SU-DHL-6 (cell line): ENCODE data around the gene SDF2L1.

ENCODE experiments used
- H2AFZ ChIP-seq: fragments of 200-600 bp; sonication (generic); 2 replicates; pipeline ENCODE4 v1.6.1; 2014; ENCODE audit warnings: low read depth, mild to moderate bottlenecking, moderate library complexity, mixed read lengths, antibody characterized with exemption, low read length; ENCODE audit not compliant: severe bottlenecking
- H3F3A ChIP-seq: fragments of 200-600 bp; shearing (Covaris generic); 2 replicates; pipeline ENCODE4 v1.6.0; 2016; ENCODE audit warnings: antibody characterized with exemption, mild to moderate bottlenecking; ENCODE audit not compliant: insufficient read depth
- H3K27ac ChIP-seq: fragments of 200-600 bp; sonication (generic); 2 replicates; pipeline ENCODE4 v1.5.1; 2016; ENCODE audit warnings: low read depth, mild to moderate bottlenecking, low read length, moderate library complexity, mixed read lengths
- H3K27me3 ChIP-seq: fragments of 200-600 bp; sonication (generic), shearing (Covaris generic); 2 replicates; pipeline ENCODE4 v1.6.0; 2014; ENCODE audit warnings: mild to moderate bottlenecking, low read length
- H3K36me3 ChIP-seq: fragments of 200-600 bp; sonication (generic); 2 replicates; pipeline ENCODE4 v1.6.1; 2014; ENCODE audit warnings: mild to moderate bottlenecking, low read length, mixed read lengths
- H3K4me2 ChIP-seq: fragments of 300-600, 200-600 bp; shearing (Covaris generic), sonication (generic); 2 replicates; pipeline ENCODE4 v1.6.0; 2014; ENCODE audit warnings: low read length, low read depth, mild to moderate bottlenecking; ENCODE audit not compliant: poor library complexity, severe bottlenecking
- H3K4me3 ChIP-seq: fragments of 200-600 bp; sonication (generic); 2 replicates; pipeline ENCODE4 v1.5.1; 2014; ENCODE audit warnings: antibody characterized with exemption, low read length, mild to moderate bottlenecking, mixed read lengths; ENCODE audit not compliant: insufficient read depth, poor library complexity, severe bottlenecking
- H3K79me2 ChIP-seq: fragments of 200-600 bp; sonication (generic); 2 replicates; pipeline ENCODE4 v1.6.1; 2014; ENCODE audit warnings: mild to moderate bottlenecking, low read length, moderate library complexity; ENCODE audit not compliant: insufficient read depth
- H3K9ac ChIP-seq: fragments of 200-600 bp; sonication (generic); 2 replicates; pipeline ENCODE4 v1.7.0; 2014; ENCODE audit warnings: mild to moderate bottlenecking, low read length
- H3K9me2 ChIP-seq: fragments of 200-600 bp; sonication (generic); replicated peaks from 2 replicates; pipeline ENCODE4 v1.6.1; 2014; ENCODE audit warnings: low read length; ENCODE audit not compliant: insufficient read depth
- H3K9me3 ChIP-seq: fragments of 200-600 bp; sonication (generic); 2 replicates; pipeline ENCODE4 v1.6.1; 2014; ENCODE audit warnings: low read length, mixed read lengths; ENCODE audit not compliant: insufficient read depth
- H4K20me1 ChIP-seq: fragments of 200-600 bp; sonication (generic); 2 replicates; pipeline ENCODE4 v1.6.1; 2014; ENCODE audit warnings: low read depth, mild to moderate bottlenecking, antibody characterized with exemption, low read length, moderate library complexity, mixed read lengths
- CTCF ChIP-seq: fragments of 200-600 bp; sonication (generic); IDR thresholded peaks from one replicate; pipeline ENCODE4 v1.5.1; 2017; ENCODE audit warnings: antibody characterized with exemption, mild to moderate bottlenecking, low read length, moderate library complexity; ENCODE audit not compliant: insufficient read depth, poor library complexity, severe bottlenecking
- EZH2phosphoT487 ChIP-seq: fragments of 200-600 bp; sonication (generic), shearing (Covaris generic); conservative IDR thresholded peaks from 2 replicates; pipeline ENCODE4 v1.6.1; 2018; ENCODE audit warnings: mild to moderate bottlenecking, antibody characterized with exemption, low read length, moderate library complexity, mixed read lengths

The SDF2L1 gene

GRCh38 chr22:21646608-21647590 is 4.8 kb downstream of the SDF2L1 start:
- peaks cover 6% of the 10 kb centered on the region; the same call in 1 of the 2 replicates for H3K79me2 ChIP-seq
- TF ChIP-seq EZH2phosphoT487 (no peak), CTCF (peak; percentile 37)
- no peak overlapping the region for H2AFZ ChIP-seq

GRCh38 chr22:21650280-21650679 is 8.2 kb downstream of the SDF2L1 start:
- TF ChIP-seq EZH2phosphoT487 = no peak
- TF ChIP-seq CTCF = no peak
- H3K27ac ChIP-seq = no peak overlapping the region
- H2AFZ ChIP-seq = no peak overlapping the region
- no peaks in the 10 kb centered on the region for H3K9me3 ChIP-seq
- H3K27me3 ChIP-seq = no peaks in the 10 kb centered on the region
- H4K20me1 ChIP-seq = no peaks in the 10 kb centered on the region
- H3K36me3 ChIP-seq = no peaks in the 10 kb centered on the region
- H3K4me2 ChIP-seq = no peak overlapping the region
- 0 out of 2 replicates have a peak, but pooled peaks cover 4% of the 10 kb centered on the region for H3F3A ChIP-seq
- H3K4me3 ChIP-seq = no peak overlapping the region
- H3K9me2 ChIP-seq = no peaks in the 10 kb centered on the region
- H3K79me2 ChIP-seq = no peaks in the 10 kb centered on the region
- H3K9ac ChIP-seq = 0 out of 2 replicates have a peak overlapping the region, but pooled peaks have one; percentile 85

More at GRCh38 chr22:21646608-21647590, 4.8 kb downstream of the SDF2L1 start:
- H3K4me2 ChIP-seq = no peak overlapping the region
- H3K27ac ChIP-seq = no peak overlapping the region
- H3K9me3 ChIP-seq = no peaks in the 10 kb centered on the region
- H4K20me1 ChIP-seq = no peaks in the 10 kb centered on the region
- no peaks in the 10 kb centered on the region for H3K36me3 ChIP-seq
- no peaks in the 10 kb centered on the region for H3K9me2 ChIP-seq
- no peak overlapping the region for H3K4me3 ChIP-seq
- H3K27me3 ChIP-seq = no peaks in the 10 kb centered on the region
- no peak overlapping the region for H3K9ac ChIP-seq
- 0 out of 2 replicates have a peak, but pooled peaks cover 4% of the 10 kb centered on the region for H3F3A ChIP-seq

- peak overlapping the region; percentile 88 for H3K4me3 ChIP-seq
- no peaks in the 10 kb centered on the region for H3K27me3 ChIP-seq
- H3K4me2 ChIP-seq = peak overlapping the region; percentile 78
- H3K27ac ChIP-seq = peak overlapping the region; percentile 74
- H3K9me2 ChIP-seq = no peaks in the 10 kb centered on the region
- H3K36me3 ChIP-seq = no peaks in the 10 kb centered on the region
- H4K20me1 ChIP-seq = no peaks in the 10 kb centered on the region
- no peaks in the 10 kb centered on the region for H3K9me3 ChIP-seq
- H3K9ac ChIP-seq = peak overlapping the region; percentile 85
- H3K79me2 ChIP-seq = no peaks in the 10 kb centered on the region
- H3F3A ChIP-seq = 0 out of 2 replicates have a peak, but pooled peaks cover 4% of the 10 kb centered on the region
- H2AFZ ChIP-seq = peak overlapping the region; percentile 77
- TF ChIP-seq EZH2phosphoT487 (no peak), CTCF (no peak)
Measured at GRCh38 chr22:21650823-21651520, 8.9 kb downstream of the SDF2L1 start.
